Measurements from ENCODE around the gene RASA3.

GRCh38 chr13:113980489-113981064 is 151.8 kb downstream of the RASA3 start:
- TF ChIP-seq MAX (IDR thresholded peaks at IDR 0.05; ENCODE audit: insufficient read depth, insufficient read length): no peak
- no peak for TF ChIP-seq MYC (IDR thresholded peaks at IDR 0.05; ENCODE audit: low read depth, low read length)
- no peak for TF ChIP-seq CTCF (IDR thresholded peaks at IDR 0.05; ENCODE audit: extremely low read depth in 1 of 2, insufficient read depth in 1 of 2, low read depth in 1 of 2, low read length in 2 of 2)
- no peak for TF ChIP-seq JUN (IDR thresholded peaks at IDR 0.05; ENCODE audit: borderline replicate concordance, insufficient read depth, insufficient read length, low read depth)
- TF ChIP-seq EZH2 (IDR thresholded peaks at IDR 0.05; ENCODE audit: borderline replicate concordance, low read depth, low read length, severe bottlenecking): no peak

Data from endothelial cell of umbilical vein (primary cell).